ENCODE data around the gene TFB2M. TPM values are rescaled to one million over a fixed set of nuclear protein-coding genes. Genes with fewer than 3 reads are reported as not detected.

TFB2M gene
- total and polyA plus RNA-seq, 10 of the 15 experiments (the other 5 are each of a cell fraction or from before 2014, with no cell fraction given), result 25.2 to 66.0 (median 36.1) TPM

- CTCF ChIA-PET, result interaction anchor here (1.2 to 1.9 kb wide), 5 partner anchors 10 to 99 kb away, joined by 3 to 11 read pairs (median 5); no protein-coding TSS in a partner anchor
- SMC1A ChIA-PET (ENCODE audit: uncharacterized antibody, unreplicated experiment), result interaction anchor here (0.7 to 2.7 kb wide), 6 partner anchors 12 to 114 kb away, joined by 3 to 14 read pairs (median 6); partner anchors contain the start of gene CNST
- intact Hi-C loops (cut with micrococcal nuclease; ENCODE audit: unreplicated experiment), result loop anchor here (1.0 kb wide), 1 partner anchor 25 kb away; the partner anchor contains the start of genes CNST and TFB2M
- DNase-seq (ENCODE audit: low read depth, low spot score), result peak; percentile 67
- POLR2A ChIA-PET, result interaction anchor here (1.1 to 1.6 kb wide), 2 partner anchors 21 to 24 kb away, joined by 4 read pairs; no protein-coding TSS in a partner anchor
- no peaks in the 10 kb centered on the region for H3K27me3 ChIP-seq (replicated peaks in 1 of 2; ENCODE audit: control insufficient read depth in 2 of 2, insufficient read depth in 2 of 2, low read length in 1 of 2)
- RAD21 ChIA-PET (ENCODE audit: unreplicated experiment), result interaction anchor here (0.6 to 1.7 kb wide), 6 partner anchors 9 to 94 kb away, joined by 3 to 7 read pairs (median 5); partner anchors contain the start of genes CNST and TFB2M
- H2AFZ ChIP-seq (ENCODE audit: control insufficient read depth, low read depth, low read length), result peak overlapping the region; percentile 44; the same call in 1 of the 2 replicates
- no peak overlapping the region for H3K9ac ChIP-seq (ENCODE audit: control insufficient read depth, insufficient read depth, low read length)
- H4K20me1 ChIP-seq (ENCODE audit: control insufficient read depth, insufficient read depth), result no peaks in the 10 kb centered on the region
- BruUV-seq (replicated peaks), result no TSS peak
- peaks cover 0 to 6% of the 10 kb centered on the region in 2 experiments; a peak in 1 of 4 replicates for H3K36me3 ChIP-seq (ENCODE audit: control insufficient read depth in 2 of 2, insufficient read depth in 2 of 2, low read length in 1 of 2)
- H3K4me2 ChIP-seq (ENCODE audit: control insufficient read depth, insufficient read depth), result peak overlapping the region; percentile 82
- peak; percentile 99 for ATAC-seq
- WGBS (ENCODE audit: insufficient coverage, insufficient replicate concordance, low lambda C conversion rate, missing lambda C conversion rate), result under 1% methylated on average over 6 of the region's 6 CpGs
- in situ Hi-C loops (cut with MboI), result no loop called here
- peaks cover 12% of the 10 kb centered on the region; the same call in 1 of the 2 replicates for H3K4me1 ChIP-seq (ENCODE audit: control insufficient read depth, insufficient read depth, low read length)
- peaks cover 4% of the 10 kb centered on the region; the same call in 2 of the 3 replicates for H3K9me3 ChIP-seq (replicated peaks; ENCODE audit: control insufficient read depth, insufficient read depth, low read length)
- peaks cover 8% of the 10 kb centered on the region for H3K79me2 ChIP-seq (ENCODE audit: control insufficient read depth, insufficient read depth, low read length)
- peak overlapping the region; percentile 64 for H3K27ac ChIP-seq (ENCODE audit: control insufficient read depth, insufficient read depth)
- H3K4me3 ChIP-seq, result peak overlapping the region; percentile 29; the same call in 1 of the 2 replicates
- FAIRE-seq, result peak; percentile 89
- TF ChIP-seq CHD4 (IDR thresholded peaks at IDR 0.05) (no peak), EED (IDR thresholded peaks at IDR 0.05; ENCODE audit: low read depth) (0 out of 2 replicates have a peak, but pooled peaks have one; percentile 16), ZNF384 (IDR thresholded peaks at IDR 0.05; ENCODE audit: borderline replicate concordance, low read depth, low read length) (no peak), HDAC6 (IDR thresholded peaks at IDR 0.05; ENCODE audit: unreplicated experiment) (no peak), BMI1 (IDR thresholded peaks at IDR 0.05; ENCODE audit: borderline replicate concordance) (no peak), NFYB (IDR thresholded peaks at IDR 0.05; ENCODE audit: insufficient read depth, low read depth, low read length) (no peak), SIX5 (IDR thresholded peaks at IDR 0.05; ENCODE audit: low read depth, low read length, severe bottlenecking) (no peak), PKNOX1 (IDR thresholded peaks at IDR 0.05) (peak; percentile 76), POLR2A (IDR thresholded peaks at IDR 0.05; ENCODE audit: low read depth, low read length) (peak; percentile 66), TCF12 (IDR thresholded peaks at IDR 0.05; ENCODE audit: low read depth, low read length) (0 out of 2 replicates have a peak, but pooled peaks have one; percentile 26), CHD2 (IDR thresholded peaks at IDR 0.05; ENCODE audit: borderline replicate concordance, low read depth, low read length) (no peak), SUZ12 (IDR thresholded peaks at IDR 0.05; ENCODE audit: unreplicated experiment) (no peak), RFX5 (IDR thresholded peaks at IDR 0.05; ENCODE audit: low read depth, low read length) (no peak), DPF2 (IDR thresholded peaks at IDR 0.05) (no peak), PRDM15 (CRISPR knock-in tag; IDR thresholded peaks at IDR 0.05) (no peak), RUNX3 (IDR thresholded peaks at IDR 0.05; ENCODE audit: low read length) (peak; percentile 39), ZSCAN29 (IDR thresholded peaks at IDR 0.05) (no peak)
- TF ChIP-seq, protein P1, sequence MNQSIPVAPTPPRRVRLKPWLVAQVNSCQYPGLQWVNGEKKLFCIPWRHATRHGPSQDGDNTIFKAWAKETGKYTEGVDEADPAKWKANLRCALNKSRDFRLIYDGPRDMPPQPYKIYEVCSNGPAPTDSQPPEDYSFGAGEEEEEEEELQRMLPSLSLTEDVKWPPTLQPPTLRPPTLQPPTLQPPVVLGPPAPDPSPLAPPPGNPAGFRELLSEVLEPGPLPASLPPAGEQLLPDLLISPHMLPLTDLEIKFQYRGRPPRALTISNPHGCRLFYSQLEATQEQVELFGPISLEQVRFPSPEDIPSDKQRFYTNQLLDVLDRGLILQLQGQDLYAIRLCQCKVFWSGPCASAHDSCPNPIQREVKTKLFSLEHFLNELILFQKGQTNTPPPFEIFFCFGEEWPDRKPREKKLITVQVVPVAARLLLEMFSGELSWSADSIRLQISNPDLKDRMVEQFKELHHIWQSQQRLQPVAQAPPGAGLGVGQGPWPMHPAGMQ (IDR thresholded peaks at IDR 0.05; ENCODE audit: borderline replicate concordance), result no peak
Measured at GRCh38 chr1:246591504-246591903, 25.4 kb upstream of the TFB2M start.
